MV-4-11 (cell line): ENCODE measurements around the gene SIMC1.
"Not testable (repeated sequence)": the region's sequence is repeated elsewhere in the genome, so short reads cannot be mapped to it uniquely, and the experiment has no call there.

Experiments
- DNase-seq: peaks from one replicate; lab custom pipeline; 2025; lab: John Stamatoyannopoulos, UW

The SIMC1 gene

GRCh38 chr5:176237971-176238644 is at the start of gene SIMC1:
Gene SIMC1 (plus strand): TSS chr5:176238424. CDS start chr5:176238509, 85 bp downstream.
- not testable (repeated sequence) for DNase-seq

GRCh38 chr5:176188506-176189193 is 49.6 kb upstream of the SIMC1 start:
- DNase-seq: no peak

DNA sequence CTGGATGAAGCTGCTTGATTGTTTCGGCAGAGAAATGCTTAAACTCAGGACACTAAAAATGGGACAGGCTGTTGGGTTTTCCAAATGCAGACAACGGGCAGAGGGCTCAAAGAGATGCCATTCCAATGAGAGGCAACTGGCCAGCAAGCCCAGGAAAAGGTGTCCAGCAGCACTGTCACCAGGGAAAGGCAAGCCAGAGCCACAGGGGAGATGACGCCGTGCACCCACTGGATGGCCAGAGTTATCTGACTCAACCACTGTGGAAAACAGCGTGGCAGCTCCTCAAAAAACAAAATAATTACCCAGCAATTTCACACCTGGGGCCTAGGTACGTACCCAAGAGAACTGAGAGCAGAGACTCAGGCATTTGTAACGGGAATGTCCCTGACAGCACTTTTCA is 48.4 kb upstream of the SIMC1 start:
- no peak for DNase-seq

DNA sequence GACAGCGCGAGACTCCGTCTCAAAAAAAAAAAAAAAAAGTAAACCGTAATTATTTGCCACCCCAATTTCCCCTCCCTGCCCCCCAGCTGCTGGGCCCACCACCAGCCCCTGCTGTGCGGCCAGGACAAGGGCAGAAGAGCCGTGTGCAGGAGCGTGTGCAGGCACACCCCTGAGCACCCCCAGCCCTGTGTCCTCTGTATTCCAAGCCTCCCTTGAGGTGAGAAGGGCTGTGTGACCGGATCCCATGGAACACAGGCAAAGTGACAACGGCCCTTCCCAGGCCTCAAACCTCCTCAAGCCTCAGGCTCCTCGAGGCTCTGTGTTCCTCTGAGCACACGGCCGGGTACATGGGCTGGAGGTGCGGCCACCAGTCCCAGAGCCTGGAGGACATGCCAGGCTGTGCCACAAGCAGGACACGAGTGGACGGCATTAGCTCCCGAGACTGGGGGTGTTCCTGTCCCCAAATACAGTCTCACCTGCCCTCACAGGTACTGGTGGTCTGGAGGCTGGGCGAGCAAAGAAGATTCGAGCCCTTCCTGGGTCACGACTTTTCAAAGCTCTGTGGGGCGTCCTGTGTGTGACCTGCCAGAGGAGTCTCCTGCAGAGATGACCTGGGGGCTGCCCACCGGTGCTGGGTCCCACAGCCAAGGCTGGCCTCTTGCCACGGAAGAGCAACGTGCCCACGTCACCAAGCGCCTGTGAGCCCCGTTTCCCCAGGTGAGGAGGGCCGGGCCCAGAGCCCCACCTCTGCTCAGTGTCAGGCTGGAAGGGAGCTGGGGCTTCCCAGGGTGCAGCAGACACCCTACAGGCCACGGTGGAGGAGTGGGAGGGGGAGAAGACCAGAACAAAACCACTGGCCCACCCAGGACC is 47.1 kb upstream of the SIMC1 start:
- DNase-seq: no peak

DNA sequence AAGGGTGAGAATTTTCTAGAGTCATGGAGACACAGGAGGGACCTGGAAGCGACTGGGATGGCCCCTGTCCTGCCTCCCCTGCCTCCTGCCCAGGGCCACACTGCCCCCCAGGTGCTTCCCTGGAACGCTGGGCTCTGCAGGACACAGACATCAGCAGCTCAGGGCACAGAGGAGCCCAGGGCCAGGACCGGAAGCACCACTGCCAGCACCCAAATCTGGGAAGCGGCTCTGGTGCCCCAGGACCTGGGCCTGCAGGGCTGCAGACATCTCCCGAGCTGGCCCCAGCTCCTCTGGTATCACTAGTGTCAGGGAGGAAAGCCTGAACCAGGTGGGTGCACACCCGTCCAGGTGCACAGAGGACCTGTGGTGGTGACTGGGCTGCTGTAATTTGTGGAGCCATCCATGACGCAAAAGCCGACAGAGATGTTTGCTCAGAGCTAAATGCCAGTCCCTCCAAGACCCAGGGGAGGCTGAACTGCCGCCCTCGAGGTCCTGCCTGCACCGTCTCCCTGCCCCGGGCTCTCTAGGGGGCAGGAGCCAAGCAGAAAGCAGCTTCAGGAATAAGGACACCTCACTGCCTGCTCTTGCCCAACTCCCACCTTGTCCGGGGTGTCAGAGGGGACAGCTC is 46.0 kb upstream of the SIMC1 start:
- no peak for DNase-seq

DNA sequence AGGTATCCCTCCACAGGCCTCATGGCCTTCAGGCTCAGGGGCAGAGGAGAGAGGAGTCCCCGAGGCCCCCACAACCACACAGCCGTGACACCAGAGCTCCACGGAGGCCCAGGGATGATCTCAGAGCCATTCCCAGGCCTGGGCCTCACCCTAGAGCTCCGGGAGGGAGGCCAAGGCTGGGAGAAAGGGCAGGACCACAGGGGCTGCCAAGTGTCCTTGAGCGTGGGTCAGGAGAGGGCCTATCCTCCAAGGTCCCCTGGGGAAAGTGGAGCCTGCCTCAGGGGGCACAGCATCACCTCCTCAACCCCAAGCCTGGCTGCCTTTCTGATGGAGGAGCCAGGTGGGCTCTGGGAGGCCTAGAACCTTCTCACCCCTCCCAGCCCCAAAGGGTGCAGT is 45.5 kb upstream of the SIMC1 start:
- DNase-seq: not testable (repeated sequence)

DNA sequence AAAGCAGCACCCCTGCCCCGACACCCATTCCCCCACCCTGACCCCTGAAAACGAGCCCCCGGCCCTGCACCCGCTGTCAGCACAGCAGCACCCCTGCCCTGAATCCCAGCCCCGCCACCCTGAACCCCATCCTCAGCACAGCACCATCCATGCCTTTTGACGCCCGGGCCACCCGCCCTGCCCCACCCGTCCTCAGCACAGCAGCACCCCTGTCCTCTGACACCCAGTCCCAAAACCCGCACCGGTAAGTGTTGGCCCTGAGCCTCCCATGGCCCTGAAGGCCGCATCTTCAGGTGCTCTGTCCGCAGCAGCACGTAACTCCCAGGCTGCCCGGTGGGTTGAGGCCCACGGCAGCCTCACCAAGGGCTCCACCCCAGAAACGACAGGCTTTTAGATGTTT is 44.6 kb upstream of the SIMC1 start:
- not testable (repeated sequence) for DNase-seq

DNA sequence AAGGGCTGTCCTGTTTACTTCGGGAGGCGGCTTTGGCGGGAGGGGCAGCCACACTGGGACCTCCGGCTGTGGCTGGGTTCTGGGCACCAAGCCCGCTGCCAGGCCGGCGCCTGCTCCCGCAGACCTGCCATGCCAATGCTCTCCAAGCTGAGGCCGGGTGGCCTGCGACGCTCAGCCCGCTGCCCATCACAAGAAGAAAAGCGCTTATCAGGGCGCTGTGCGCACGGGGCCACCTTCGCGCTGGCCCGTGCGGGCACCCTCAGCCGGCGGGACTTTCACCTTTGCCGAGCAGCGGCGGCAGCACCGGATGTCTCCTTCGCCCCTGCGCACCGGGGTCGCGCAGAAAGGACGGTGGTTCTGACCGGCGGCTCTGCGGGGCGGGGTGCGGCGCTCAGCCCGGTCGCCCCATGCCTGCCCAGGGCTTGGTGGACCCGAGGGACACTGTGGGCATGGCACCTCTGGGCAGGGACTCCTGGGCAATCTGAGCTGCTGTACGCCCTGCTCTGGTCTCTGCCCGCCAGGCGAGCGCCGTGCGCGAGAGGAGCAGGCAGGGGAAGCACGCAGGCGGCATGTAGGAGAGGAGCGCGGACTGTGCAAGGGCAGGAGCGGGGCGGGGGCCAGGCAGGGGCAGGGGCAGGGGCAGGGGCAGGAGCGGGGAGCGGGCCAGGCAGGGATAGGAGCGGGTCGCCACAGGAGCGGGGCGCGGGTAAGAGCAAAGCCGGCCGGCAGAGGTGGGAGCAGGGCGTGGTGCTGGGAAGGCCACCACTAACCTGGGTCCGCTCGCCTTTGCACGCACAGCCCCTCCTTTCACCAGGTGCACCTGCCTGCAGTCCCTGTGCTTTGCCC is 43.8 kb upstream of the SIMC1 start:
- not testable (repeated sequence) for DNase-seq

DNA sequence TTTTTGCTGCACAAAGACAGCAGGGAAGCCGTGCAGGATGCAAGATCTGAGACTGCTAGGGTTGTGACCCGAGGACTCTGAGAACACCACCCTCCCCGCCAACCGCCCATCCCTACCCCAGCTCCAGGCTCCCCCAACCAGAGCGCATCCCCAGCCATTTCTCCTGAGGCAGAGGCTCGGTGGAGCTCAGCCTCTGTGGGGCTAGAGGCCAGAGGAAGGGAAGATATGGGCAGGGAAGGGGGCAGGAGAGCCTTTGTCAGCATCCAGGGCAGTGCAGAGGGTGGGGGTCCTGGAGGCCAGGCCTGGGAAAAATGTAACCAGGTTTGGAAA is 43.2 kb upstream of the SIMC1 start:
- not testable (repeated sequence) for DNase-seq

- not testable (repeated sequence) for DNase-seq
These were observed 42.6 kb upstream of the SIMC1 start for GRCh38 chr5:176195487-176196207.

- DNase-seq: not testable (repeated sequence)
These were observed 41.4 kb upstream of the SIMC1 start for GRCh38 chr5:176196781-176197180.

DNA sequence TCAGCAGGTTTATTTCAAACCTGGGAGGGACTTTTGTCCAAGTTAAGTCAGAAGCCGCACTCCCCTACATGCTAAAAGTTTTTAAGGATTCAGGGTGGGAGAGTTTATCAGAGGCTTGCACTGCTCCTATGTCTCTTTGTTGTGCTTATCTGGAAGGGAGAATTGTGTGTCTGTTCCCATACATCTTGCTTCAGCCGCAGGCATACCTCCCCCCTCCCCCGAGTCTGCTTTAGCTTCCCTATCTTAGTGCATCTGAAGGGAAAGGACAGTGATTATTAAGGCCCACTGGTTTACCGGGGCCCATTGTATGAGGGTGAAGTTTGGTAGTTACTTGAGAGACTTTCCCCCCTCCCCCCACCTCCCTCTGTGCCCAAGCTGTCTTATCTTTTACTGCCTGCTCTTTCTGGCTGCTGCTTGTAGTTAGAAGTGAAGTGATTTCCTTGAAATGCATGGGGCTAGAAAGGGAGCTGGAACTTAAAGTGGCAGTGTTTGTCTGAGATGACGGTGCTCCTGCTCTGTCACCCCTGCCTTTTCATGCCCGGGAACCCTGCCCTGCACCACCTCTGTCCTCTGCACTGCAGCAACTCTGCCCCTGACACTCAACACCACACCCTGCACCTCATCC is 40.9 kb upstream of the SIMC1 start:
- not testable (repeated sequence) for DNase-seq

- DNase-seq: not testable (repeated sequence)
These were observed 39.9 kb upstream of the SIMC1 start for GRCh38 chr5:176198299-176198698.

- not testable (repeated sequence) for DNase-seq
These were observed 39.1 kb upstream of the SIMC1 start for GRCh38 chr5:176198991-176199733.

DNA sequence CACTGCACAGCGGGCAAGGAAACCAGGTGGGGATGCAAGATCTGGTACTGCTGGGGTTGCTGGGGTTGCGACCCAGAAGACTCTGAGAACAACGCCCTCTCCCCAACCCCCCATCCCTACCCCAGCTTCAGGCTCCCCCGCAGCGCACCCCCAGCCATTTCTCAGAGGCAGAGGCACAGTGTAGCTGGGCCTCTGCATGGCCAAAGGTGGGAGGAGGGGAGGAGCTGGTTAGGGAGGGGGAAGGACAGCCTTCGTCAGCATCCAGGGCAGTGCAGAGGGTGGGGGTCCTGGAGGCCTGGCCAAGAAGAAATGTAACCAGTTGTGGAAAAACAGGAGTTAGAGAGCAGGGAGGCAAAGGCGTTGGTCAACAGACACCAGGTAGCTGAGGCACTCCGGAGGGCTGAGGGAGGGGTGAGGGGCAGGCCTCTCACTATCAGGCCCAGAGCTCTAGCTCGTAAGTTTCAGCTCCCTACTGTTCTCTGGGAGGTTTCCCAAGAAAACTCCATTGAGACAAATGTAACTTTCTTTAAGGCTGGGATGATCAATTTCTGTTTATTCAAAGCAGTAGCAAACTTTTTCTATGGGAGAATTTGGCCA is 38.3 kb upstream of the SIMC1 start:
- DNase-seq: not testable (repeated sequence)

DNA sequence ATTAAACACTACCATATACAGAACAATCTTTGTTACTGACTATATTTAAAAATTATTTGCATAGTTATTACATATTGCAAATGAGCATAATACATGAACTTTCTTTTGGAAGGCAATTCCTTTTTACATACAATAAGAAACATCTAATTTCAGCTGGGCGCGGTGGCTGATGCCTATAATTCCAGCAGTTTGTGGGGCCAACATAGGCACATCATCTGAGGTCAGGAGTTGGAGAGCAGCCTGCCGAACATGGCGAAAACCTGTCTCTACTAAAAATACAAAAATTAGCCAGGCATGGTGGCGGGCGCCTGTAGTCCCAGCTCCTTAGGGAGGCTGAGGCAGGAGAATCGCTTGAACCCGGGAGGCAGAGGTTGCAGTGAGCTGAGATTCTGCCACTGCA is 36.4 kb upstream of the SIMC1 start:
- DNase-seq: no peak

GRCh38 chr5:176203086-176203485 is 35.1 kb upstream of the SIMC1 start:
- no peak for DNase-seq

DNA sequence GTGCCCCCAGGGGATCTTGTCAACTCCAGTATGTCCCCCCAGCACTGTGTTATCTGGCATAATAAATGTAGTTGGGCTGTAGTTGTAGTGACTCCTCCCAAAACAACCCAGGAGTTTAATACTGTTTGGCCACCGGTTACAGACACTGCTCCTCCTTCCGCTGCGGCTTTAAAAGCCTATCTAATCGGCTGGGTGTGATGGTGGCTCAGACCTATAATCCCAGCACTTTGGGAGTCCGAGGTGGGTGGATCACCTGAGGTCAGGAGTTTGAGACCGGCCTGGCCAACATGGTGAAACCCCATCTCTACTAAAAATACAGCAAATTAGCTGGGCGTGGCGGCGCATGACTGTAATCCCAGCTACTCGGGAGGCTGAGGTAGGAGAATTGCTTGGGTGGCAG is 34.7 kb upstream of the SIMC1 start:
- DNase-seq: not testable (repeated sequence)

DNA sequence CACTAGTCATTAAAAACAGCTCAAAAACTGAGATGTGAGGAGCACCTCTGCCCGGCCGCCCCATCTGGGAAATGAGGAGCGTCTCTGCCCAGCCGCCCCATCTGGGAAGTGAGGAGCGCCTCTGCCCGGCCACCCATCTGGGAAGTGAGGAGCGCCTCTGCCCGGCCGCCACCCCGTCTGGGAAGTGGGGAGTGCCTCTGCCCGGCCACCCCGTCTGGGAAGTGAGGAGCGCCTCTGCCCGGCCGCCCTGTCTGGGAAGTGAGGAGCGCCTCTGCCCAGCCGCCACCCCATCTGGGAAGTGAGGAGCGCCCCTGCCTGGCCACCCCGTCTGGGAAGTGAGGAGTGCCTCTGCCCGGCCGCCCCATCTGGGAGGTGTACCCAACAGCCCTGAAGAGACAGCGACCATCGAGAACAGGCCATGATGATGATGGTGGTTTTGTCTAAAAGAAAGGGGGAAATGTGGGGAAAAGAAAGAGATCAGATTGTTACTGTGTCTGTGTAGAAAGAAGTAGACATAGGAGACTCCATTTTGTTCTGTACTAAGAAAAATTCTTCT is 23.7 kb upstream of the SIMC1 start:
- DNase-seq: not testable (repeated sequence)
